GM12891 (cell line): ENCODE data around the gene MSH3.

Experiments
- POLR2A ChIP-seq: IDR thresholded peaks from 2 replicates; pipeline ENCODE4 v1.6.1; 2011; ENCODE audit warnings: low read depth, low read length, control low read depth
- POLR2AphosphoS5 ChIP-seq: IDR thresholded peaks from 2 replicates; pipeline ENCODE4 v1.6.1; 2011; ENCODE audit warnings: low read depth, low read length, control low read depth
- TAF1 ChIP-seq: IDR thresholded peaks from 2 replicates; pipeline ENCODE4 v1.6.1; 2011; ENCODE audit warnings: low read depth, low read length, control low read depth

DNA sequence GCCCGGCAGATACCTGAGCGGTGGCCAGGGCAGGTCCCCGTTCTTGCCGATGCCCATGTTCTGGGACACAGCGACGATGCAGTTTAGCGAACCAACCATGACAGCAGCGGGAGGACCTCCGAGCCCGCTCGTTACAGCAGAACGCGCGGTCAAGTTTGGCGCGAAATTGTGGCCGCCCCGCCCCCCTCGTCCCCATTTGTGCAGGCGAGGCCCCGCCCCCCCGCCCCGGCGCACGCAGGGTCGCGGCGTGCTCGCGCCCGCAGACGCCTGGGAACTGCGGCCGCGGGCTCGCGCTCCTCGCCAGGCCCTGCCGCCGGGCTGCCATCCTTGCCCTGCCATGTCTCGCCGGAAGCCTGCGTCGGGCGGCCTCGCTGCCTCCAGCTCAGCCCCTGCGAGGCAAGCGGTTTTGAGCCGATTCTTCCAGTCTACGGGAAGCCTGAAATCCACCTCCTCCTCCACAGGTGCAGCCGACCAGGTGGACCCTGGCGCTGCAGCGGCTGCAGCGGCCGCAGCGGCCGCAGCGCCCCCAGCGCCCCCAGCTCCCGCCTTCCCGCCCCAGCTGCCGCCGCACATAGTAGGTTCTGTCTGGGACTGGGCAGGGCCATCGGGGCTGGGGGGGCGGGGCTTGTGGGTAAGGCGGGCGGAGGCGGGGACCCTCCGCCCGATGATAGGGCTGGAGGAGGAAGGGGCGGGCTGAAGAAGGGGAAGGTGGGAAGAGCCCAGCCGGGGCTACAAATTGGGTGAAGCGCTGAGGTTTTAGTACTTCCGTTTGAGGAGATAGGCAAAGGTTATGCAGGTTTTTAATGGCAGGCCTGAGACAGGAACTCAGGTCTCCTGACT, at the start of gene MSH3, which contains the start of gene DHFR:
- TF ChIP-seq POLR2A = peak; percentile 89
- TF ChIP-seq POLR2AphosphoS5 = peak; percentile 87
- TF ChIP-seq TAF1 = peak; percentile 52
